OCI-LY7 (cell line): ENCODE results near the gene USP31. TPM values are rescaled to one million over a fixed set of nuclear protein-coding genes. Genes with fewer than 3 reads are reported as not detected.

ENCODE experiments used
- BruUV-seq: library from RNA; stranded (reverse); fragments of 400-500 nt; replicated peaks from 2 replicates; lab custom pipeline; 2021; lab: Mats Ljungman, UMichigan
- CTCF ChIA-PET: fragments of 300-600 bp; sonication (Branson Sonifier 250); formaldehyde crosslinking; loops from one replicate; lab custom pipeline; 2022; ENCODE audit warnings: antibody characterized with exemption; ENCODE audit not compliant: unreplicated experiment; lab: Charles Lee
- POLR2A ChIA-PET: fragments of 300-600 bp; sonication (Branson Sonifier 250); formaldehyde crosslinking; loops from one replicate; lab custom pipeline; 2022; ENCODE audit warnings: antibody characterized with exemption; lab: Charles Lee
- DNase-seq: peaks from one replicate; pipeline ENCODE4 v3.0.0-alpha.2; 2015; ENCODE audit warnings: low spot score
- H2AFZ ChIP-seq: fragments of 200-600 bp; sonication (generic), shearing (Covaris generic); 2 replicates; pipeline ENCODE4 v1.6.1; 2014; ENCODE audit warnings: mild to moderate bottlenecking, antibody characterized with exemption, low read length, moderate library complexity
- H3K27ac ChIP-seq: fragments of 200-600 bp; sonication (generic); 2 replicates; pipeline ENCODE4 v1.5.1; 2014; ENCODE audit warnings: mixed run types, low read depth, mild to moderate bottlenecking, moderate library complexity, low read length, inconsistent platforms; ENCODE audit not compliant: poor library complexity, severe bottlenecking
- H3K36me3 ChIP-seq: fragments of 200-600 bp; sonication (generic); 2 replicates; pipeline ENCODE4 v1.6.1; 2014; ENCODE audit warnings: mild to moderate bottlenecking, antibody characterized with exemption, low read length, moderate library complexity, mixed read lengths; ENCODE audit not compliant: insufficient read depth
- H3K4me1 ChIP-seq: fragments of 200-600 bp; sonication (generic); 2 replicates; pipeline ENCODE4 v1.5.1; 2014; ENCODE audit warnings: mild to moderate bottlenecking, low read length; ENCODE audit not compliant: insufficient read depth, poor library complexity, severe bottlenecking
- H3K4me2 ChIP-seq: fragments of 200-600 bp; sonication (generic); 2 replicates; pipeline ENCODE4 v1.6.1; 2014; ENCODE audit warnings: mild to moderate bottlenecking, low read length
- H3K4me3 ChIP-seq: fragments of 200-600 bp; sonication (generic); 2 replicates; pipeline ENCODE4 v1.5.1; 2014; ENCODE audit warnings: mild to moderate bottlenecking, low read depth, low read length; ENCODE audit not compliant: poor library complexity, severe bottlenecking
- H3K79me2 ChIP-seq: fragments of 200-600 bp; sonication (generic); 2 replicates; pipeline ENCODE4 v1.6.1; 2016; ENCODE audit warnings: low read depth, mild to moderate bottlenecking, low read length, moderate library complexity, mixed read lengths; ENCODE audit not compliant: insufficient read depth
- H3K9me2 ChIP-seq: fragments of 200-600 bp; sonication (generic); 2 replicates; pipeline ENCODE4 v1.6.1; 2016; ENCODE audit warnings: mild to moderate bottlenecking, low read length, mixed read lengths; ENCODE audit not compliant: insufficient read depth
- H3K9me3 ChIP-seq: fragments of 200-600 bp; sonication (generic); 2 replicates; pipeline ENCODE4 v1.6.1; 2014; ENCODE audit warnings: mild to moderate bottlenecking, mixed run types, low read length, mixed read lengths
- H4K20me1 ChIP-seq: fragments of 200-600 bp; sonication (generic); 2 replicates; pipeline ENCODE4 v1.6.1; 2014; ENCODE audit warnings: mild to moderate bottlenecking, antibody characterized with exemption, low read length, moderate library complexity, mixed read lengths; ENCODE audit not compliant: insufficient read depth
- CTCF ChIP-seq: fragments of 200-600 bp; sonication (generic); conservative IDR thresholded peaks from 2 replicates; pipeline ENCODE4 v1.5.1; 2014; ENCODE audit warnings: mild to moderate bottlenecking, antibody characterized with exemption, low read length, moderate library complexity, mixed read lengths
- EZH2phosphoT487 ChIP-seq: fragments of 200-600 bp; sonication (generic); IDR thresholded peaks from 2 replicates; pipeline ENCODE4 v1.6.1; 2018; ENCODE audit warnings: low read depth, borderline replicate concordance, mild to moderate bottlenecking, mixed run types, antibody characterized with exemption, low read length, moderate library complexity, mixed read lengths
- intact Hi-C: fragments of 100-400 bp; cut with micrococcal nuclease; formaldehyde crosslinking; loops from one replicate; pipeline ENCODE4 v1.10.0; 2022; ENCODE audit not compliant: unreplicated experiment
- total RNA-seq, 2 experiments: library from RNA; depleted of rRNA in 1 of 2; stranded (reverse); fragments of >200 nt in 1 of 2; shearing (Covaris generic) in 1 of 2; gene quantifications; 2 replicates each; pipeline ENCODE4 v1.2.3, GENCODE V29; 2014 to 2022

The USP31 gene
- total RNA-seq, 2 experiments from 2014 or later = 9.0 to 12.2 TPM

- Histone ChIP-seq H3K9me3 (no peaks in the 10 kb centered on the region), H3K79me2 (peaks cover 6% of the 10 kb centered on the region; the same call in 1 of the 2 replicates), H4K20me1 (peaks cover 11% of the 10 kb centered on the region; the same call in 1 of the 2 replicates), H3K36me3 (no peaks in the 10 kb centered on the region), H3K4me2 (no peak overlapping the region), H3K9me2 (no peaks in the 10 kb centered on the region), H2AFZ (no peak overlapping the region), H3K4me3 (no peak overlapping the region), H3K4me1 (no peaks in the 10 kb centered on the region), H3K27ac (no peak overlapping the region)
- DNase-seq = no peak
- BruUV-seq = no TSS peak
- TF ChIP-seq EZH2phosphoT487 = no peak
- TF ChIP-seq CTCF = no peak
- POLR2A ChIA-PET = no interaction called here
- CTCF ChIA-PET = no interaction called here
- intact Hi-C loops = no loop called here
Observed at GRCh38 chr16:23125277-23125676, 24.0 kb downstream of the USP31 start.

- CTCF ChIA-PET = no interaction called here
- peaks cover 6% of the 10 kb centered on the region; the same call in 1 of the 2 replicates for H3K79me2 ChIP-seq
- no peak overlapping the region for H3K4me2 ChIP-seq
- no peak overlapping the region for H3K4me3 ChIP-seq
- intact Hi-C loops = no loop called here
- H4K20me1 ChIP-seq = peaks cover 7% of the 10 kb centered on the region; the same call in 1 of the 2 replicates
- no peaks in the 10 kb centered on the region for H3K4me1 ChIP-seq
- H3K27ac ChIP-seq = no peak overlapping the region
- no peaks in the 10 kb centered on the region for H3K9me3 ChIP-seq
- POLR2A ChIA-PET = no interaction called here
- BruUV-seq = no TSS peak
- no peak for TF ChIP-seq CTCF
- TF ChIP-seq EZH2phosphoT487 = no peak
- no peak for DNase-seq
- no peak overlapping the region for H2AFZ ChIP-seq
- H3K36me3 ChIP-seq = no peaks in the 10 kb centered on the region
- no peaks in the 10 kb centered on the region for H3K9me2 ChIP-seq
Observed at GRCh38 chr16:23124315-23124714, 24.9 kb downstream of the USP31 start.

- Histone ChIP-seq H3K9me2 (no peaks in the 10 kb centered on the region), H3K4me1 (no peaks in the 10 kb centered on the region), H3K79me2 (peaks cover 6% of the 10 kb centered on the region; the same call in 1 of the 2 replicates), H3K4me3 (no peak overlapping the region), H4K20me1 (peaks cover 7% of the 10 kb centered on the region; the same call in 1 of the 2 replicates), H3K9me3 (no peaks in the 10 kb centered on the region), H3K36me3 (no peaks in the 10 kb centered on the region), H3K27ac (no peak overlapping the region), H2AFZ (no peak overlapping the region), H3K4me2 (no peak overlapping the region)
- POLR2A ChIA-PET = interaction anchor here (1.8 kb wide), 1 partner anchor 10 kb away, joined by 4 read pairs; no protein-coding TSS in a partner anchor
- CTCF ChIA-PET = no interaction called here
- DNase-seq = no peak
- intact Hi-C loops = no loop called here
- no peak for TF ChIP-seq CTCF
- no TSS peak for BruUV-seq
Observed at GRCh38 chr16:23122144-23122543, 27.1 kb downstream of the USP31 start.
